Measurements from ENCODE around the gene IGSF10. TPM values are rescaled to one million over a fixed set of nuclear protein-coding genes. Genes with fewer than 3 reads are reported as not detected.
"Not testable (repeated sequence)": the region's sequence is repeated elsewhere in the genome, so short reads cannot be mapped to it uniquely, and the experiment has no call there.

The IGSF10 gene
- total RNA-seq (2014; rRNA removed; shearing (Covaris generic)), result under 0.01 and 0.02 TPM in 2 replicates
- polyA plus RNA-seq (2015; cell fraction: cytosol; rRNA removed), result 0.03 TPM in 1 of 2 replicates, not detected in the other
- 0.12 and 0.36 TPM in 2 replicates for polyA plus RNA-seq (2015; cell fraction: nucleus; rRNA removed)

GRCh38 chr3:151460774-151461450 is at the start of gene IGSF10:
TSS of gene IGSF10 (minus strand) at chr3:151461061. CDS start at chr3:151458709, 2,352 bp downstream.
- no peak for DNase-seq (ENCODE audit: low read depth)

GRCh38 chr3:151509468-151510135 is 48.7 kb upstream of the IGSF10 start:
- not testable (repeated sequence) for DNase-seq (ENCODE audit: low read depth)

- no peak for DNase-seq (ENCODE audit: low read depth)
Measured at GRCh38 chr3:151504606-151505005, 43.7 kb upstream of the IGSF10 start.

- no peak for DNase-seq (ENCODE audit: low read depth)
Measured at GRCh38 chr3:151503074-151503473, 42.2 kb upstream of the IGSF10 start.

- DNase-seq (ENCODE audit: low read depth), result no peak
Measured at GRCh38 chr3:151501923-151502632, 41.2 kb upstream of the IGSF10 start.

GRCh38 chr3:151501171-151501922 is 40.5 kb upstream of the IGSF10 start:
- DNase-seq (ENCODE audit: low read depth), result no peak

- DNase-seq (ENCODE audit: low read depth), result no peak
Measured at GRCh38 chr3:151499168-151499567, 38.3 kb upstream of the IGSF10 start.

- DNase-seq (ENCODE audit: low read depth), result no peak
Measured at GRCh38 chr3:151491525-151491924, 30.7 kb upstream of the IGSF10 start.

- not testable (repeated sequence) for DNase-seq (ENCODE audit: low read depth)
Measured at GRCh38 chr3:151487833-151488232, 27.0 kb upstream of the IGSF10 start.

- no peak for DNase-seq (ENCODE audit: low read depth)
Measured at GRCh38 chr3:151483961-151484520, 23.2 kb upstream of the IGSF10 start.

GRCh38 chr3:151483488-151483887 is 22.6 kb upstream of the IGSF10 start:
- no peak for DNase-seq (ENCODE audit: low read depth)

- no peak for DNase-seq (ENCODE audit: low read depth)
Measured at GRCh38 chr3:151480492-151480891, 19.6 kb upstream of the IGSF10 start.

GRCh38 chr3:151479452-151479851 is 18.6 kb upstream of the IGSF10 start:
- no peak for DNase-seq (ENCODE audit: low read depth)

GRCh38 chr3:151478335-151478697 is 17.5 kb upstream of the IGSF10 start:
- DNase-seq (ENCODE audit: low read depth), result no peak

GRCh38 chr3:151477591-151478334 is 16.9 kb upstream of the IGSF10 start:
- no peak for DNase-seq (ENCODE audit: low read depth)

- DNase-seq (ENCODE audit: low read depth), result no peak
Measured at GRCh38 chr3:151476344-151477018, 15.6 kb upstream of the IGSF10 start.

GRCh38 chr3:151468284-151468917 is 7.5 kb upstream of the IGSF10 start:
- DNase-seq (ENCODE audit: low read depth), result peak; percentile 62

GRCh38 chr3:151467069-151467468 is 6.2 kb upstream of the IGSF10 start:
- DNase-seq (ENCODE audit: low read depth), result no peak

- DNase-seq (ENCODE audit: low read depth), result no peak
Measured at GRCh38 chr3:151462991-151463390, 2.1 kb upstream of the IGSF10 start.

Data from HT1080 (cell line).